ENCODE measurements around the gene CDCA8. TPM values are rescaled to one million over a fixed set of nuclear protein-coding genes. Genes with fewer than 3 reads are reported as not detected.

The CDCA8 gene
- total and polyA plus RNA-seq, 9 donors, result 2.2 to 13.7 (median 11.2) TPM

DNA sequence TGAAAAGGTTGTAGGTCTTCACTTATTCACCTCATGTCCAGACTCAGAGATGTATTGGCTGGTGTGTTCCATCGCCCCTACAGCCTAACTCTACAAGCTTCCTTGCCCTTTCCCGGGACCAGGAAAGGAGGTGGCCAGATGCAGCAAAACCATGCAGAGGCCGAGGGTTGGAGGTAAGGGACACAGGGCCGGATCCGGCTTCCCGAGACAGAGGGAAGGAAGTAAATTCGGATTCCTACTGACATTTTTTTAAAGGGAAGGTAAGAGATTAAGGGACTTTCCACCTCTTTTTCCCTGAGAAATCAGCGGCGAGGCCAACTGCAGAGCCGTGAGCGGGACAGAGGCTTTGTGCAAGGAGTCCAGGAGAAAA is 59.9 kb downstream of the CDCA8 start:
- 17% methylated on average over 5 of the region's 11 CpGs for WGBS (ENCODE audit: insufficient coverage)
- Histone ChIP-seq H3K9me3 (replicated peaks; ENCODE audit: control insufficient read depth, low read depth, low read length) (no peaks in the 10 kb centered on the region), H3K4me1 (ENCODE audit: control insufficient read depth, insufficient read depth, low read length) (no peaks in the 10 kb centered on the region), H3K27ac (ENCODE audit: low read length) (no peak overlapping the region), H3K36me3 (ENCODE audit: control insufficient read depth, insufficient read depth, low read length) (no peaks in the 10 kb centered on the region), H3K27me3 (ENCODE audit: control insufficient read depth, insufficient read depth, low read length) (peaks cover 54% of the 10 kb centered on the region), H3K4me3 (ENCODE audit: low read length) (no peak overlapping the region)
- no peak for DNase-seq

DNA sequence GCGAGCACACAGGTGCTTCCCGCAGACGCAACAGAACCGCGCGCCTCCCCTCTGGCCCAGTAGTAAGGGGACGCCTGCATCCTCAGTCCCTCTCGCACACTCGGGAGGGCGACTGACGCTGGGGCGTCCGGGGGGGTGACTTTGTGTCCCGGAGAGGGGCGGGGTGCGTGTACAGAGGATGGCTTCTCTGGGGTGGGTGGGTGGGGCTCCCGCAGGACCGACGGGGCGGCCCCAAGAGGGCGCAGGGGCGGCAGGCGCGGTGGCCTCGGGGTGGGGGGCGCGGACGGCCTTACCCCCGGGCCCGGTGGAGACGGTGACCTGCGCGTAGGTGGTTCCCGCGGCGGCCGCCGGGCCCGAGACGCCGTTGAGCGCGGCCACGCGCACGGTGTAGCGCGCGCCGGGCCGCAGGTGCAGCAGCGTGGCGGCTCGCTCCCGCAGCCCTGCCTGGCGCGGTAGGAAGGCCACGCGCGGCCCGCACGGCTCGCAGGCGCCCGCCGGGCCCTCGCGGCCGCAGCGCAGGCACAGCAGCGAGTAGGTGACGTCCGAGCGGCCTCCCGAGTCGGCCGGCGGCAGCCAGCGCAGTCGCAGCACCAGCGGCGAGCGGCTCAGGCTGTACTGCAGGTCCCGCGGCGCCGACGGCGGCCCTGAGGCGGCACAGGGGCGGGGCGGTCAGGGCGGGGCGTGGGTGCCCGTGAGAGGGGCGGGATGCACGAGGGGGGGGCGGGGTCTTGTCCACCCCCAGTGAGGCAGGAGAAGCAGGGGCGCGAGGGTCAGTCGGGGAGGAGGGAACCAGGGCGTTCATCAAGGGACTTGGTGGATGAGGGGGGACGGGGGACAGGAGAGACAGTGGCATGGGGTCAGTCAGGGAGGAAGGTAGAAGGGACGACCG is 60.5 kb downstream of the CDCA8 start:
- 1% methylated on average over 100 of the region's 105 CpGs for WGBS (ENCODE audit: insufficient coverage)
- H3K27ac ChIP-seq (ENCODE audit: low read length), result no peak overlapping the region
- H3K36me3 ChIP-seq (ENCODE audit: control insufficient read depth, insufficient read depth, low read length), result no peaks in the 10 kb centered on the region
- H3K4me3 ChIP-seq (ENCODE audit: low read length), result no peak overlapping the region
- no peaks in the 10 kb centered on the region for H3K9me3 ChIP-seq (replicated peaks; ENCODE audit: control insufficient read depth, low read depth, low read length)
- peaks cover 54% of the 10 kb centered on the region for H3K27me3 ChIP-seq (ENCODE audit: control insufficient read depth, insufficient read depth, low read length)
- no peaks in the 10 kb centered on the region for H3K4me1 ChIP-seq (ENCODE audit: control insufficient read depth, insufficient read depth, low read length)
- no peak for DNase-seq

DNA sequence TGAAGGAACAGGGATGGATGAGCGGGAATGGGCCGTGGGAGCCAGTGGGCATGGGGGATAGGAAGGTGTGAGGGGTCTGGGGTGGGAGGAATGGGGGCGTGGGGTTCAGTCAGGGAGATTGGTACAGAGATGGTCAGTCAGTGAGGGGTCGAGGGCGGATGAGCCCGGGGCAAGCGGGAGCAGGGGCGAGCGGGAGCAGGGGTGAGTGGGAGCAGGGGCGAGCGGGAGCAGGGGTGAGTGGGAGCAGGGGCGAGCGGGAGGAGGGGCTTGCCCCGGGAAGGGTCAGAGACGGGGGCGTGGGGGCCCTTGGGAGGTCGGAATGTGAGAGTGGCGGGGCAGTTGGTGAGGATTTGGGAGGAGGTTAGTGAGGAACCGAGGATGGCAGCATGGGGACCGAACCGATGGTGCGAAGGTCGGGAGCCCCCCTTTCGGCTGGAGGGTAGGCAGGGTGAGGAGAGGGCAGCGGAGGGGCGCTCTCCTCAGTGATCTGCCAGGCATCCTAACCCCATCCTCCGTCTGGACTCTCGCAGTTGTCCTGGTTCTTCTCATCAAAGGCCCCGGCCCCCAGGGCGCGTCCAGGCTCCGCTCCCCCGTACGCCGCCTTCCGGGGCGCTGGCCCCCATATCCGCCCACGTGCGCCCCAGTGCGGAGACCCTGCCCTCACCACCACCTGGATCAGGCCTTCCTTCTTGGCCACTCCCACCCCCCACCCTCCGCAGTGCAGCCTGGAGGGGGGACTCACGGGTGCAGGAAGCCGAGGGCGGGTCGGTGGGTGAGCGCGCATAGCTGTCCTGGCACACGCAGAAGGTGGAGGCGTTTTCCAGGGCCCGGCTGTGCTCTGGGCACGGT is 61.4 kb downstream of the CDCA8 start:
- Histone ChIP-seq H3K27me3 (ENCODE audit: control insufficient read depth, insufficient read depth, low read length) (peaks cover 54% of the 10 kb centered on the region), H3K36me3 (ENCODE audit: control insufficient read depth, insufficient read depth, low read length) (no peaks in the 10 kb centered on the region), H3K27ac (ENCODE audit: low read length) (no peak overlapping the region), H3K4me1 (ENCODE audit: control insufficient read depth, insufficient read depth, low read length) (no peaks in the 10 kb centered on the region), H3K9me3 (replicated peaks; ENCODE audit: control insufficient read depth, low read depth, low read length) (no peaks in the 10 kb centered on the region), H3K4me3 (ENCODE audit: low read length) (no peak overlapping the region)
- WGBS (ENCODE audit: insufficient coverage), result 4% methylated on average over 44 of the region's 52 CpGs
- no peak for DNase-seq

DNA sequence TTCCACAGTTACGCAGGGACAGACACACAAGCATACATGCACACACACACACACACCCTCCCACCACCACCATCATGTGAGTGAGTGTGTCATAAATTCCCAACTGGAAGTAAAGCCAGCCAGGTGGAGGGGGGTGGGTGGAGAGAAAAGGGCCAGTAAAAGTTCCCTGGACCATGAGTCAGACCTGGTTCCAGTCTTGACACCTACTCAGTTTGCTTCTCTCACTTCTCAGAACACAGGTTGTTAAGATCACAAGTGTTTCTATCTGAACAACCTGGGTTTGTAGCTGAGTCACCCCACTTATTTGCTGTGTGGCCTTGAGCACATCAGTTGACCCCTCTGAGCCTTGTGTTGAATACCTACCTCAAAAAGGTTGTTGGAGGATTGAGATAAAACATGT is 63.0 kb downstream of the CDCA8 start:
- H3K4me3 ChIP-seq (ENCODE audit: low read length), result no peak overlapping the region
- H3K36me3 ChIP-seq (ENCODE audit: control insufficient read depth, insufficient read depth, low read length), result no peaks in the 10 kb centered on the region
- no peak overlapping the region for H3K27ac ChIP-seq (ENCODE audit: low read length)
- DNase-seq, result no peak
- peaks cover 55% of the 10 kb centered on the region for H3K27me3 ChIP-seq (ENCODE audit: control insufficient read depth, insufficient read depth, low read length)
- no CpG with 5 or more reads among the region's 1 CpG for WGBS (ENCODE audit: insufficient coverage)
- H3K4me1 ChIP-seq (ENCODE audit: control insufficient read depth, insufficient read depth, low read length), result no peaks in the 10 kb centered on the region
- no peaks in the 10 kb centered on the region for H3K9me3 ChIP-seq (replicated peaks; ENCODE audit: control insufficient read depth, low read depth, low read length)

DNA sequence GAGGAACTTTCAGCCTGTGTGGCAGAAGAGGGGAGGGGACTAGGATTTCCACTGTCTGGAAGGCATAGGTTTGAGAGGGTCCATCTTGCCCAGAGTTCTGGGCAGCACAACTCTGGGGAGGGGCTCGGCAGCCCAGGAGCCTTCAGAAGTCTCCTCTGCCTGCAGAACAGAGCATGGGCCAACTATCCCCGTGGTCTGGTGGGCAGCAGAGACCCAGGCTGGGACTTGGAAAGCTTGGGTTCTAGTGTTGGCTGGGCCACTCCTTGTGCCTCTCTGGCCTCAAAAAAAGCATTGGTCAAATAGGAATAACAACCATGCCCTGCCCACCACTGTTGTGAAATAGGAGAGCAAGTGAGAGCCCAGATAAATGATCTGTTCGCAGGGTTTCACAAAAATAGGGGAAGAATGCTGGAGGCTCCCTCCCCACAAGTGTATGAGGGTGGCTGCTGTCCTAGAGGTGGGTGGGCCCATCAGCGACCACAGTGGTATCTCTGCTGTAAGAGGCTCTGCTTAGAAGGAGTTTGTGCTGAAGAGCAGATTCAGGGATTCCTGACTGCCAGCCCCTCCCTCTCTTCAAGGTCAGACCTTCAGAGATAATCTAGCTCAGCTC is 63.7 kb downstream of the CDCA8 start:
- H3K4me1 ChIP-seq (ENCODE audit: control insufficient read depth, insufficient read depth, low read length), result no peaks in the 10 kb centered on the region
- H3K27me3 ChIP-seq (ENCODE audit: control insufficient read depth, insufficient read depth, low read length), result peaks cover 51% of the 10 kb centered on the region
- H3K4me3 ChIP-seq (ENCODE audit: low read length), result no peak overlapping the region
- WGBS (ENCODE audit: insufficient coverage), result 44% methylated on average over 2 of the region's 4 CpGs
- no peaks in the 10 kb centered on the region for H3K36me3 ChIP-seq (ENCODE audit: control insufficient read depth, insufficient read depth, low read length)
- no peaks in the 10 kb centered on the region for H3K9me3 ChIP-seq (replicated peaks; ENCODE audit: control insufficient read depth, low read depth, low read length)
- no peak overlapping the region for H3K27ac ChIP-seq (ENCODE audit: low read length)
- no peak for DNase-seq

Other genes starting within 250 kb of the CDCA8 start
- gene ZC3H12A, start 217.9 kb upstream of the CDCA8 start, total RNA-seq, result 0.93 TPM
- 1 to 10 TPM in 7 of 8 donors, under 1 TPM in 1; 0.59 to 2.1 (median 1.1) TPM for gene ZC3H12A, start 217.9 kb upstream of the CDCA8 start, polyA plus RNA-seq (ENCODE audit: insufficient read depth in 1 of 8, insufficient read length in 8 of 8, low replicate concordance in 1 of 8)
- gene MEAF6, start 177.8 kb upstream of the CDCA8 start, total RNA-seq, result 36.5 TPM
- gene MEAF6, start 177.8 kb upstream of the CDCA8 start, polyA plus RNA-seq (ENCODE audit: insufficient read depth in 1 of 8, insufficient read length in 8 of 8, low replicate concordance in 1 of 8), result 10 to 100 TPM; 40.4 to 54.8 (median 43.4) TPM
- gene SNIP1, start 138.2 kb upstream of the CDCA8 start, total RNA-seq, result 7.2 TPM
- 10 to 100 TPM in 1 of 8 donors, 1 to 10 TPM in 7; 7.9 to 11.0 (median 9.2) TPM for gene SNIP1, start 138.2 kb upstream of the CDCA8 start, polyA plus RNA-seq (ENCODE audit: insufficient read depth in 1 of 8, insufficient read length in 8 of 8, low replicate concordance in 1 of 8)
- gene DNALI1, start 135.6 kb upstream of the CDCA8 start, total RNA-seq, result 8.2 TPM
- gene DNALI1, start 135.6 kb upstream of the CDCA8 start, polyA plus RNA-seq (ENCODE audit: insufficient read depth in 1 of 8, insufficient read length in 8 of 8, low replicate concordance in 1 of 8), result 10 to 100 TPM; 13.1 to 22.1 (median 16.4) TPM
- gene GNL2, start 96.6 kb upstream of the CDCA8 start, total RNA-seq, result 57.5 TPM
- 10 to 100 TPM; 48.6 to 66.1 (median 52.7) TPM for gene GNL2, start 96.6 kb upstream of the CDCA8 start, polyA plus RNA-seq (ENCODE audit: insufficient read depth in 1 of 8, insufficient read length in 8 of 8, low replicate concordance in 1 of 8)
- gene RSPO1, start 57.6 kb upstream of the CDCA8 start, total RNA-seq, result 0.09 TPM
- 1 to 10 TPM in 1 of 8 donors, under 1 TPM in 2, not detected in 5; 0.05 to 2.0 (median 0.05) TPM for gene RSPO1, start 57.6 kb upstream of the CDCA8 start, polyA plus RNA-seq (ENCODE audit: insufficient read depth in 1 of 8, insufficient read length in 8 of 8, low replicate concordance in 1 of 8)
- gene EPHA10, start 72.6 kb downstream of the CDCA8 start, total RNA-seq, result 0.04 TPM
- gene EPHA10, start 72.6 kb downstream of the CDCA8 start, polyA plus RNA-seq (ENCODE audit: insufficient read depth in 1 of 8, insufficient read length in 8 of 8, low replicate concordance in 1 of 8), result under 1 TPM in 4 of 8 donors, not detected in 4; 0.04 to 0.27 (median 0.17) TPM
- gene MANEAL, start 101.3 kb downstream of the CDCA8 start, total RNA-seq, result 2.7 TPM
- gene MANEAL, start 101.3 kb downstream of the CDCA8 start, polyA plus RNA-seq (ENCODE audit: insufficient read depth in 1 of 8, insufficient read length in 8 of 8, low replicate concordance in 1 of 8), result 1 to 10 TPM; 2.0 to 3.7 (median 2.7) TPM
- 45.0 TPM for gene C1orf122, start 115.3 kb downstream of the CDCA8 start, total RNA-seq
- 10 to 100 TPM; 35.9 to 50.9 (median 46.7) TPM for gene C1orf122, start 115.3 kb downstream of the CDCA8 start, polyA plus RNA-seq (ENCODE audit: insufficient read depth in 1 of 8, insufficient read length in 8 of 8, low replicate concordance in 1 of 8)
- 6.7 TPM for gene YRDC, start 115.7 kb downstream of the CDCA8 start, total RNA-seq
- 1 to 10 TPM; 6.3 to 9.6 (median 7.5) TPM for gene YRDC, start 115.7 kb downstream of the CDCA8 start, polyA plus RNA-seq (ENCODE audit: insufficient read depth in 1 of 8, insufficient read length in 8 of 8, low replicate concordance in 1 of 8)
- gene MTF1, start 167.1 kb downstream of the CDCA8 start, total RNA-seq, result 2.4 TPM
- 1 to 10 TPM; 4.1 to 6.4 (median 5.3) TPM for gene MTF1, start 167.1 kb downstream of the CDCA8 start, polyA plus RNA-seq (ENCODE audit: insufficient read depth in 1 of 8, insufficient read length in 8 of 8, low replicate concordance in 1 of 8)

Data from muscle of leg (tissue), 11 donors.